GM12878 (cell line): ENCODE measurements around the gene YWHAQ. TPM values are rescaled to one million over a fixed set of nuclear protein-coding genes. Genes with fewer than 3 reads are reported as not detected.
A peak's percentile ranks its signal among the peaks of the same experiment; 100 is the strongest.

Experiments
- ATAC-seq: fragments of 200-7000 bp; cut with Tn5 transposase; 3 replicates; pipeline ENCODE4 v1.9.1; 2020; ENCODE audit warnings: mild to moderate bottlenecking, moderate library complexity
- BruUV-seq: library from RNA; stranded (reverse); fragments of 400-500 nt; replicated peaks from 2 replicates; lab custom pipeline; 2021; lab: Mats Ljungman, UMichigan
- CTCF ChIA-PET: fragments of 300-600 bp; sonication (Branson Sonifier 250); formaldehyde crosslinking; extraction: SDS; loops from one replicate; lab custom pipeline; 2021; ENCODE audit warnings: inconsistent platforms; lab: Yijun Ruan, JAX
- POLR2A ChIA-PET: fragments of 350-600 bp; formaldehyde crosslinking; extraction: SDS; loops from one replicate; lab custom pipeline; 2021; ENCODE audit warnings: inconsistent platforms; lab: Charles Lee
- RAD21 ChIA-PET: fragments of 300-600 bp; sonication (Branson Sonifier 250); formaldehyde crosslinking; loops from one replicate; lab custom pipeline; 2023; ENCODE audit warnings: antibody characterized with exemption; ENCODE audit not compliant: unreplicated experiment; lab: Charles Lee
- SMC1A ChIA-PET: fragments of 300-600 bp; sonication (Branson Sonifier 250); formaldehyde crosslinking; loops from one replicate; lab custom pipeline; 2023; ENCODE audit not compliant: unreplicated experiment, uncharacterized antibody; lab: Charles Lee
- DNase-seq: peaks from one replicate; pipeline ENCODE4 v3.0.0-alpha.2; 2011; ENCODE audit warnings: low read depth, low spot score
- FAIRE-seq: peaks from 3 replicates; lab custom pipeline; 2011; peaks lifted over from hg19 to GRCh38; lab: Jason Lieb, UNC
- H2AFZ ChIP-seq: 2 replicates; pipeline ENCODE4 v1.6.0; 2011; ENCODE audit warnings: low read depth, low read length, control low read depth; ENCODE audit not compliant: control insufficient read depth
- H3K27ac ChIP-seq: 2 replicates; pipeline ENCODE4 v1.5.1; 2011; ENCODE audit warnings: control low read depth; ENCODE audit not compliant: control insufficient read depth, insufficient read depth
- H3K27me3 ChIP-seq, 2 experiments: replicated peaks in 1 of 2; 2 replicates each; pipeline versions ENCODE4 v1.6.0 to v1.6.1; 2011; ENCODE audit warnings: low read length in 1 of 2; ENCODE audit not compliant: control insufficient read depth in 2 of 2, insufficient read depth in 2 of 2
- H3K36me3 ChIP-seq, 2 experiments: 2 replicates each; pipeline ENCODE4 v1.5.1; 2011; ENCODE audit warnings: low read length in 1 of 2; ENCODE audit not compliant: control insufficient read depth in 2 of 2, insufficient read depth in 2 of 2
- H3K4me1 ChIP-seq: 2 replicates; pipeline ENCODE4 v1.6.1; 2011; ENCODE audit warnings: mild to moderate bottlenecking, low read length, moderate library complexity, mixed read lengths; ENCODE audit not compliant: control insufficient read depth, insufficient read depth
- H3K4me2 ChIP-seq: 2 replicates; pipeline ENCODE4 v1.6.0; 2011; ENCODE audit warnings: control low read depth; ENCODE audit not compliant: control insufficient read depth, insufficient read depth
- H3K4me3 ChIP-seq: fragments of 200-600 bp; sonication (generic); 2 replicates; pipeline ENCODE4 v1.5.1; 2016
- H3K79me2 ChIP-seq: 2 replicates; pipeline ENCODE4 v1.6.0; 2011; ENCODE audit warnings: low read length; ENCODE audit not compliant: control insufficient read depth, insufficient read depth
- H3K9ac ChIP-seq: 2 replicates; pipeline ENCODE4 v1.8.0; 2011; ENCODE audit warnings: low read length, control low read depth, mixed read lengths; ENCODE audit not compliant: control insufficient read depth, insufficient read depth
- H3K9me3 ChIP-seq: replicated peaks from 3 replicates; pipeline ENCODE4 v1.5.1; 2011; ENCODE audit warnings: mild to moderate bottlenecking, low read length; ENCODE audit not compliant: control insufficient read depth, insufficient read depth
- H4K20me1 ChIP-seq: 2 replicates; pipeline ENCODE4 v1.6.0; 2011; ENCODE audit not compliant: control insufficient read depth, insufficient read depth
- BHLHE40 ChIP-seq, 2 experiments: fragments of 450-650 bp in 1 of 2; IDR thresholded peaks; 2 replicates each; pipeline ENCODE4 v1.6.1; 2011 to 2017; ENCODE audit warnings: low read depth in 2 of 2, borderline replicate concordance in 1 of 2, improper control_type of control experiment in 1 of 2, low read length in 1 of 2, mild to moderate bottlenecking in 1 of 2
- MLLT1 ChIP-seq: fragments of 450-650 bp; IDR thresholded peaks from 2 replicates; pipeline ENCODE4 v1.6.1; 2016; ENCODE audit warnings: mild to moderate bottlenecking
- NBN ChIP-seq: fragments of 450-650 bp; IDR thresholded peaks from 2 replicates; pipeline ENCODE4 v1.6.1; 2016
- SIN3A ChIP-seq: IDR thresholded peaks from 2 replicates; pipeline ENCODE4 v1.6.1; 2012; ENCODE audit warnings: low read depth, low read length, improper control_type of control experiment
- USF1 ChIP-seq: IDR thresholded peaks from 2 replicates; pipeline ENCODE4 v1.6.1; 2011; ENCODE audit warnings: borderline replicate concordance, low read depth, mild to moderate bottlenecking, moderate library complexity, mixed read lengths, low read length; ENCODE audit not compliant: insufficient read depth; ENCODE audit errors: extremely low read length
- WGBS: methylation state at CpG from one replicate; pipeline ENCODE4 v1.1.6; 2016; ENCODE audit warnings: low lambda C conversion rate; ENCODE audit not compliant: insufficient replicate concordance, insufficient coverage; ENCODE audit errors: missing lambda C conversion rate; 5-methylcytosine and 5-hydroxymethylcytosine counted together
- in situ Hi-C: fragments of 300-500 bp; cut with MboI; formaldehyde crosslinking; loops from 9 replicates; pipeline ENCODE4 v1.14.3; 2018; ENCODE audit warnings: mixed read lengths
- intact Hi-C: fragments of 100-400 bp; cut with micrococcal nuclease; formaldehyde crosslinking; loops from one replicate; pipeline ENCODE4 v1.14.2; 2022; ENCODE audit not compliant: unreplicated experiment
- polyA plus RNA-seq, 11 experiments: library from polyadenylated mRNA; depleted of rRNA in 4 of 11; unstranded in 6 of 11; stranded (reverse) in 5 of 11; fragments of >200 nt; fragmentation: Nextera tagmentation in 4 of 11; fragmentation: Illumina TruSeq in 1 of 11; extraction: Ambion mirVana in 4 of 11; extraction: Trizol in 1 of 11; gene quantifications; 1 replicate in 1 of 11; 2 replicates in 10 of 11; pipeline versions ENCODE4 v1.2.1 to v1.2.3, GENCODE V29; 2011 to 2016; ENCODE audit warnings: inconsistent platforms in 2 of 11, missing spikeins in 2 of 11, low read depth in 1 of 11
- total RNA-seq, 4 experiments: library from RNA; depleted of rRNA in 3 of 4; stranded (reverse); fragments of >200 nt in 3 of 4; fragmentation: Illumina TruSeq in 1 of 4; extraction: Trizol in 1 of 4; gene quantifications; 2 replicates each; pipeline versions ENCODE4 v1.2.1 to v1.2.3, GENCODE V29; 2013 to 2021

Gene YWHAQ
- total and polyA plus RNA-seq, 10 of the 15 experiments (the other 5 are each of a cell fraction or from before 2014, with no cell fraction given): 63.0 to 515 (median 219) TPM

- no peak for FAIRE-seq
- no peak for DNase-seq
- Histone ChIP-seq H3K79me2 (peaks cover 68% of the 10 kb centered on the region), H3K4me1 (peaks cover 20% of the 10 kb centered on the region), H3K27ac (peak overlapping the region; percentile 87), H3K36me3 (no peaks in the 10 kb centered on the region), H3K9ac (peak overlapping the region; percentile 87), H3K4me2 (peak overlapping the region; percentile 92), H3K4me3 (peak overlapping the region; percentile 99), H3K27me3 (no peaks in the 10 kb centered on the region), H2AFZ (peak overlapping the region; percentile 66; the same call in 1 of the 2 replicates), H4K20me1 (no peaks in the 10 kb centered on the region), H3K9me3 (no peaks in the 10 kb centered on the region)
- ChIA-PET POLR2A (interaction anchor here (1.1 to 6.4 kb wide), 8 partner anchors 9 to 132 kb away, joined by 3 to 64 read pairs (median 10); partner anchors contain the start of genes CPSF3, ITGB1BP1 and YWHAQ), CTCF (interaction anchor here (0.9 to 3.4 kb wide), 9 partner anchors 9 to 245 kb away, joined by 3 to 27 read pairs (median 9); partner anchors contain the start of gene IAH1), SMC1A (interaction anchor here (0.8 to 10.3 kb wide), 10 partner anchors 9 to 215 kb away, joined by 3 to 152 read pairs (median 4); no protein-coding TSS in a partner anchor), RAD21 (interaction anchor here (1.6 to 5.8 kb wide), 7 partner anchors 12 to 288 kb away, joined by 4 to 54 read pairs (median 14); partner anchors contain the start of genes IAH1, TAF1B and YWHAQ)
- TF ChIP-seq BHLHE40 (IDR thresholded peaks at IDR 0.05; ENCODE audit: borderline replicate concordance in 1 of 2, low read depth in 2 of 2, low read length in 1 of 2) (peak in 1 of 2 experiments; percentile 33; a peak in 1 of 4 replicates), SIN3A (0 out of 2 replicates have a peak, but pooled peaks have one; percentile 18), MLLT1 (0 out of 2 replicates have a peak, but pooled peaks have one; percentile 77), USF1 (no peak), NBN (0 out of 2 replicates have a peak, but pooled peaks have one; percentile 43)
- under 1% methylated on average over 9 of the region's 9 CpGs for WGBS
- intact Hi-C loops (loop anchor here (2.0 to 5.0 kb wide), 4 partner anchors 16 to 133 kb away; partner anchors contain the start of genes CPSF3 and ITGB1BP1), in situ Hi-C loops (no loop called here)
- ATAC-seq: peak; percentile 7
- TSS peak; percentile 69 for BruUV-seq
These were observed 75.9 kb downstream of the YWHAQ start for GRCh38 chr2:9554921-9555296.
